ENCODE results near the gene PAPOLA. TPM values are rescaled to one million over a fixed set of nuclear protein-coding genes. Genes with fewer than 3 reads are reported as not detected.
A peak's percentile ranks its signal among the peaks of the same experiment; 100 is the strongest.

Gene PAPOLA
- total and polyA plus RNA-seq, 9 of the 15 experiments (the other 6 are each of a cell fraction or from before 2014, with no cell fraction given), result 51.1 to 199 (median 95.8) TPM

DNA sequence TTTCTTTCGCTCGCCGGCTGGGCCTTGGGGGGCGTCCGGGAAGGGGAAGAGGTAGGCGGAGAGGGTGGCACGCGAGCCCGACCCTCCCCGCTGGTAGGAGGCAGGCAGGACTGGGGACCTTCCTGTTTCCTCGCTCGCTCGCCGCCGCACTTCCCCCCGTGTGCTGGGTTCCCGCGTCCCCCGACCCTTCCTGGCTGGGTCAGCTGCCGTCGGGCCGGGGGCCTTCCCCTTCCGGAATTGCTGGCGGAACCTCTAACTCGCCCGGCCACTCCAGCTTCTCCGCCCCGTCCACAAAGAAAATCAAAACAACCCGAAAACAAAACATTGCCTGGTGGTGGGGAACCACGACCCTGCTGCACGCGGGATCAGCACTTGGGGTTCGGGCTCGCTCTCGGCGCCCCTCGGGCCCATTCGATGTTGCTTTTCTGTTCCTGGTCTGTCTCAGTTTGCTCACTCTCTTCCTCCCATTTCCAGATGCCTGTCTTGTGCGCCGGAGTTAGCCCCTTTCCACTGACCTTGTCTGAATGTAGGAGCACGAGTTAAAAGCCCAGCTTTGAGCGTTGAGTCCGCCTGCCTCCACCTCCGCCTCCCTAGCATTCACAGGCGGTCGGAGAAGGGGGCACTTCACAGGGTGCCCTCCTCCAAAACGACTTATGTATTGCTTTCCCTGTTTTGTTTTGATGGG is 581 bp downstream of the PAPOLA start (continued):
- TF ChIP-seq, protein P1, sequence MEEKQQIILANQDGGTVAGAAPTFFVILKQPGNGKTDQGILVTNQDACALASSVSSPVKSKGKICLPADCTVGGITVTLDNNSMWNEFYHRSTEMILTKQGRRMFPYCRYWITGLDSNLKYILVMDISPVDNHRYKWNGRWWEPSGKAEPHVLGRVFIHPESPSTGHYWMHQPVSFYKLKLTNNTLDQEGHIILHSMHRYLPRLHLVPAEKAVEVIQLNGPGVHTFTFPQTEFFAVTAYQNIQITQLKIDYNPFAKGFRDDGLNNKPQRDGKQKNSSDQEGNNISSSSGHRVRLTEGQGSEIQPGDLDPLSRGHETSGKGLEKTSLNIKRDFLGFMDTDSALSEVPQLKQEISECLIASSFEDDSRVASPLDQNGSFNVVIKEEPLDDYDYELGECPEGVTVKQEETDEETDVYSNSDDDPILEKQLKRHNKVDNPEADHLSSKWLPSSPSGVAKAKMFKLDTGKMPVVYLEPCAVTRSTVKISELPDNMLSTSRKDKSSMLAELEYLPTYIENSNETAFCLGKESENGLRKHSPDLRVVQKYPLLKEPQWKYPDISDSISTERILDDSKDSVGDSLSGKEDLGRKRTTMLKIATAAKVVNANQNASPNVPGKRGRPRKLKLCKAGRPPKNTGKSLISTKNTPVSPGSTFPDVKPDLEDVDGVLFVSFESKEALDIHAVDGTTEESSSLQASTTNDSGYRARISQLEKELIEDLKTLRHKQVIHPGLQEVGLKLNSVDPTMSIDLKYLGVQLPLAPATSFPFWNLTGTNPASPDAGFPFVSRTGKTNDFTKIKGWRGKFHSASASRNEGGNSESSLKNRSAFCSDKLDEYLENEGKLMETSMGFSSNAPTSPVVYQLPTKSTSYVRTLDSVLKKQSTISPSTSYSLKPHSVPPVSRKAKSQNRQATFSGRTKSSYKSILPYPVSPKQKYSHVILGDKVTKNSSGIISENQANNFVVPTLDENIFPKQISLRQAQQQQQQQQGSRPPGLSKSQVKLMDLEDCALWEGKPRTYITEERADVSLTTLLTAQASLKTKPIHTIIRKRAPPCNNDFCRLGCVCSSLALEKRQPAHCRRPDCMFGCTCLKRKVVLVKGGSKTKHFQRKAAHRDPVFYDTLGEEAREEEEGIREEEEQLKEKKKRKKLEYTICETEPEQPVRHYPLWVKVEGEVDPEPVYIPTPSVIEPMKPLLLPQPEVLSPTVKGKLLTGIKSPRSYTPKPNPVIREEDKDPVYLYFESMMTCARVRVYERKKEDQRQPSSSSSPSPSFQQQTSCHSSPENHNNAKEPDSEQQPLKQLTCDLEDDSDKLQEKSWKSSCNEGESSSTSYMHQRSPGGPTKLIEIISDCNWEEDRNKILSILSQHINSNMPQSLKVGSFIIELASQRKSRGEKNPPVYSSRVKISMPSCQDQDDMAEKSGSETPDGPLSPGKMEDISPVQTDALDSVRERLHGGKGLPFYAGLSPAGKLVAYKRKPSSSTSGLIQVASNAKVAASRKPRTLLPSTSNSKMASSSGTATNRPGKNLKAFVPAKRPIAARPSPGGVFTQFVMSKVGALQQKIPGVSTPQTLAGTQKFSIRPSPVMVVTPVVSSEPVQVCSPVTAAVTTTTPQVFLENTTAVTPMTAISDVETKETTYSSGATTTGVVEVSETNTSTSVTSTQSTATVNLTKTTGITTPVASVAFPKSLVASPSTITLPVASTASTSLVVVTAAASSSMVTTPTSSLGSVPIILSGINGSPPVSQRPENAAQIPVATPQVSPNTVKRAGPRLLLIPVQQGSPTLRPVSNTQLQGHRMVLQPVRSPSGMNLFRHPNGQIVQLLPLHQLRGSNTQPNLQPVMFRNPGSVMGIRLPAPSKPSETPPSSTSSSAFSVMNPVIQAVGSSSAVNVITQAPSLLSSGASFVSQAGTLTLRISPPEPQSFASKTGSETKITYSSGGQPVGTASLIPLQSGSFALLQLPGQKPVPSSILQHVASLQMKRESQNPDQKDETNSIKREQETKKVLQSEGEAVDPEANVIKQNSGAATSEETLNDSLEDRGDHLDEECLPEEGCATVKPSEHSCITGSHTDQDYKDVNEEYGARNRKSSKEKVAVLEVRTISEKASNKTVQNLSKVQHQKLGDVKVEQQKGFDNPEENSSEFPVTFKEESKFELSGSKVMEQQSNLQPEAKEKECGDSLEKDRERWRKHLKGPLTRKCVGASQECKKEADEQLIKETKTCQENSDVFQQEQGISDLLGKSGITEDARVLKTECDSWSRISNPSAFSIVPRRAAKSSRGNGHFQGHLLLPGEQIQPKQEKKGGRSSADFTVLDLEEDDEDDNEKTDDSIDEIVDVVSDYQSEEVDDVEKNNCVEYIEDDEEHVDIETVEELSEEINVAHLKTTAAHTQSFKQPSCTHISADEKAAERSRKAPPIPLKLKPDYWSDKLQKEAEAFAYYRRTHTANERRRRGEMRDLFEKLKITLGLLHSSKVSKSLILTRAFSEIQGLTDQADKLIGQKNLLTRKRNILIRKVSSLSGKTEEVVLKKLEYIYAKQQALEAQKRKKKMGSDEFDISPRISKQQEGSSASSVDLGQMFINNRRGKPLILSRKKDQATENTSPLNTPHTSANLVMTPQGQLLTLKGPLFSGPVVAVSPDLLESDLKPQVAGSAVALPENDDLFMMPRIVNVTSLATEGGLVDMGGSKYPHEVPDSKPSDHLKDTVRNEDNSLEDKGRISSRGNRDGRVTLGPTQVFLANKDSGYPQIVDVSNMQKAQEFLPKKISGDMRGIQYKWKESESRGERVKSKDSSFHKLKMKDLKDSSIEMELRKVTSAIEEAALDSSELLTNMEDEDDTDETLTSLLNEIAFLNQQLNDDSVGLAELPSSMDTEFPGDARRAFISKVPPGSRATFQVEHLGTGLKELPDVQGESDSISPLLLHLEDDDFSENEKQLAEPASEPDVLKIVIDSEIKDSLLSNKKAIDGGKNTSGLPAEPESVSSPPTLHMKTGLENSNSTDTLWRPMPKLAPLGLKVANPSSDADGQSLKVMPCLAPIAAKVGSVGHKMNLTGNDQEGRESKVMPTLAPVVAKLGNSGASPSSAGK (IDR thresholded peaks at IDR 0.05), result no peak
- no peak for TF ChIP-seq ZNF436 (CRISPR knock-in tag; IDR thresholded peaks at IDR 0.05)
- TF ChIP-seq NCOA1 (IDR thresholded peaks at IDR 0.05; ENCODE audit: low read depth), result no peak
- TF ChIP-seq, protein P2, sequence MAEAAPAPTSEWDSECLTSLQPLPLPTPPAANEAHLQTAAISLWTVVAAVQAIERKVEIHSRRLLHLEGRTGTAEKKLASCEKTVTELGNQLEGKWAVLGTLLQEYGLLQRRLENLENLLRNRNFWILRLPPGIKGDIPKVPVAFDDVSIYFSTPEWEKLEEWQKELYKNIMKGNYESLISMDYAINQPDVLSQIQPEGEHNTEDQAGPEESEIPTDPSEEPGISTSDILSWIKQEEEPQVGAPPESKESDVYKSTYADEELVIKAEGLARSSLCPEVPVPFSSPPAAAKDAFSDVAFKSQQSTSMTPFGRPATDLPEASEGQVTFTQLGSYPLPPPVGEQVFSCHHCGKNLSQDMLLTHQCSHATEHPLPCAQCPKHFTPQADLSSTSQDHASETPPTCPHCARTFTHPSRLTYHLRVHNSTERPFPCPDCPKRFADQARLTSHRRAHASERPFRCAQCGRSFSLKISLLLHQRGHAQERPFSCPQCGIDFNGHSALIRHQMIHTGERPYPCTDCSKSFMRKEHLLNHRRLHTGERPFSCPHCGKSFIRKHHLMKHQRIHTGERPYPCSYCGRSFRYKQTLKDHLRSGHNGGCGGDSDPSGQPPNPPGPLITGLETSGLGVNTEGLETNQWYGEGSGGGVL (CRISPR knock-in tag; IDR thresholded peaks at IDR 0.05), result no peak
- no peak for TF ChIP-seq OTX1 (CRISPR knock-in tag; IDR thresholded peaks at IDR 0.05)
- TF ChIP-seq, protein P3, sequence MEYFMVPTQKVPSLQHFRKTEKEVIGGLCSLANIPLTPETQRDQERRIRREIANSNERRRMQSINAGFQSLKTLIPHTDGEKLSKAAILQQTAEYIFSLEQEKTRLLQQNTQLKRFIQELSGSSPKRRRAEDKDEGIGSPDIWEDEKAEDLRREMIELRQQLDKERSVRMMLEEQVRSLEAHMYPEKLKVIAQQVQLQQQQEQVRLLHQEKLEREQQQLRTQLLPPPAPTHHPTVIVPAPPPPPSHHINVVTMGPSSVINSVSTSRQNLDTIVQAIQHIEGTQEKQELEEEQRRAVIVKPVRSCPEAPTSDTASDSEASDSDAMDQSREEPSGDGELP (CRISPR knock-in tag; IDR thresholded peaks at IDR 0.05; ENCODE audit: borderline replicate concordance), result peak; percentile 56
- TF ChIP-seq, protein P4, sequence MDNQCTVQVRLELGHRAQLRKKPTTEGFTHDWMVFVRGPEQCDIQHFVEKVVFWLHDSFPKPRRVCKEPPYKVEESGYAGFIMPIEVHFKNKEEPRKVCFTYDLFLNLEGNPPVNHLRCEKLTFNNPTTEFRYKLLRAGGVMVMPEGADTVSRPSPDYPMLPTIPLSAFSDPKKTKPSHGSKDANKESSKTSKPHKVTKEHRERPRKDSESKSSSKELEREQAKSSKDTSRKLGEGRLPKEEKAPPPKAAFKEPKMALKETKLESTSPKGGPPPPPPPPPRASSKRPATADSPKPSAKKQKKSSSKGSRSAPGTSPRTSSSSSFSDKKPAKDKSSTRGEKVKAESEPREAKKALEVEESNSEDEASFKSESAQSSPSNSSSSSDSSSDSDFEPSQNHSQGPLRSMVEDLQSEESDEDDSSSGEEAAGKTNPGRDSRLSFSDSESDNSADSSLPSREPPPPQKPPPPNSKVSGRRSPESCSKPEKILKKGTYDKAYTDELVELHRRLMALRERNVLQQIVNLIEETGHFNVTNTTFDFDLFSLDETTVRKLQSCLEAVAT (IDR thresholded peaks at IDR 0.05), result no peak
- TF ChIP-seq NR2F6 (CRISPR knock-in tag; IDR thresholded peaks at IDR 0.05), result no peak
- TF ChIP-seq SMAD3 (CRISPR knock-in tag; conservative IDR thresholded peaks at IDR 0.05), result no peak
- TF ChIP-seq ETS2 (tag; IDR thresholded peaks at IDR 0.05; ENCODE audit: borderline replicate concordance, poor library complexity, severe bottlenecking), result no peak
- no peak for TF ChIP-seq FOS (IDR thresholded peaks at IDR 0.05; ENCODE audit: extremely low read depth, insufficient read length)
- no peak for TF ChIP-seq HDAC8 (tag; IDR thresholded peaks at IDR 0.05)

All from K562 (cell line).